LNCaP clone FGC (cell line): ENCODE results near the gene KRT4.

Experiments used
- DNase-seq: peaks from one replicate; pipeline ENCODE4 v3.0.0-alpha.2; 2011; ENCODE audit warnings: low read depth
- H3K4me3 ChIP-seq: 2 replicates; pipeline ENCODE4 v1.5.1; 2011; ENCODE audit warnings: mild to moderate bottlenecking, low read depth, low read length, control low read depth
- CTCF ChIP-seq: IDR thresholded peaks from 2 replicates; pipeline ENCODE4 v1.5.1; 2012; ENCODE audit warnings: mild to moderate bottlenecking; ENCODE audit not compliant: control insufficient read depth, insufficient read depth; ENCODE audit errors: extremely low read depth

Gene KRT4

GRCh38 chr12:52845946-52846345 is 32.0 kb upstream of the KRT4 start:
- no peak for TF ChIP-seq CTCF
- DNase-seq = no peak
- no peak overlapping the region for H3K4me3 ChIP-seq

GRCh38 chr12:52844386-52844785 is 30.5 kb upstream of the KRT4 start:
- no peak for TF ChIP-seq CTCF
- DNase-seq = no peak
- no peak overlapping the region for H3K4me3 ChIP-seq

- TF ChIP-seq CTCF = no peak
- DNase-seq = no peak
- H3K4me3 ChIP-seq = no peak overlapping the region
These were observed 25.7 kb upstream of the KRT4 start for GRCh38 chr12:52839436-52840105.

GRCh38 chr12:52838609-52839435 is 24.9 kb upstream of the KRT4 start:
- no peak for TF ChIP-seq CTCF
- no peak overlapping the region for H3K4me3 ChIP-seq
- no peak for DNase-seq

- TF ChIP-seq CTCF = no peak
These were observed 24.1 kb upstream of the KRT4 start for GRCh38 chr12:52837781-52838608.

GRCh38 chr12:52837413-52837741 is 23.5 kb upstream of the KRT4 start:
- no peak for TF ChIP-seq CTCF
- H3K4me3 ChIP-seq = no peak overlapping the region
- DNase-seq = no peak

More at GRCh38 chr12:52837781-52838608, 24.1 kb upstream of the KRT4 start:
- H3K4me3 ChIP-seq = no peak overlapping the region
- no peak for DNase-seq
